Brain microvascular endothelial cell (primary cell): ENCODE measurements around the gene EXOC6B.

Experiments
- DNase-seq: peaks from one replicate; pipeline ENCODE4 v3.0.0-alpha.2; 2020
- H3K27ac ChIP-seq: fragments of 250-450 bp; sonication (Bioruptor Pico); 2 replicates; pipeline ENCODE4 v1.5.1; 2020; ENCODE audit warnings: mild to moderate bottlenecking, moderate library complexity
- H3K27me3 ChIP-seq: fragments of 250-450 bp; sonication (Bioruptor Pico); replicated peaks from 2 replicates; pipeline ENCODE4 v1.5.1; 2020; ENCODE audit warnings: mild to moderate bottlenecking
- H3K36me3 ChIP-seq: fragments of 250-450 bp; sonication (Bioruptor Pico); replicated peaks from 2 replicates; pipeline ENCODE4 v1.5.1; 2020; ENCODE audit warnings: mild to moderate bottlenecking
- H3K4me3 ChIP-seq: 2 replicates; pipeline ENCODE4 v1.5.1; 2011; ENCODE audit warnings: low read depth, mild to moderate bottlenecking, control low read depth, low read length, moderate library complexity
- CTCF ChIP-seq: IDR thresholded peaks from 2 replicates; pipeline ENCODE4 v1.5.1; 2011; ENCODE audit warnings: low read depth, mild to moderate bottlenecking, moderate library complexity, low read length, control low read depth, inconsistent platforms; ENCODE audit errors: missing control alignments
- in situ Hi-C: cut with HindIII; loops from 2 replicates; pipeline ENCODE4 v1.10.0; 2017; ENCODE audit warnings: low sequenced_read_pairs, low pct_ligation_motif_present

Gene EXOC6B

DNA sequence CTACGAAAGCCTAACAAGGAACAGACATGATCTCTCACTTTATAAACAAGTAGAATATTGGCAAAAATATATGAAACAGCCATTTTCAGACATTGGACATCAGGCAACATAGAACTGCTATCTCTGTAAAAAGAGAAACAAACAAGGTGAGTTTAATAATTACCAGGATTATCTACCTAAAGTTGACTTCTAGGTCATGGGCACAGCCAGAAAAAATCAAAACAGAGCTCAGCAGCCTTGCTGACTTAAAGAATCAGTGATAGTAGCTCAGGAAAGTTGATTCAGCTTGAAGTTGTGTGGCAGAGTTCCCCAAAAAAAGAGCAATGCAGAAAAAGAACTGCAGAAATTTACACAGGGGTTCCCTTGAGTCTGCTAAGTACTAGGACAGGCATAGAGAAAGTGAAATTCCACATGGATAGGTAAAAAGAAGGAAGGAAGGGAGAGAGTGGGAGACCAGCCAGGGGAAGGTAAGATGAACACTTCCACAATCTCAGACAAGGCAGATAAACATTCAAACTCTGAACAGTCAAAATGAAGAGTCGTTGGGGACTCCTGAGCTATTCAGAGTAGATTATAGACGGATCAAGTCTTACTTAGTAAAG, 102.0 kb downstream of the EXOC6B start:
- in situ Hi-C loops = no loop called here
- H3K4me3 ChIP-seq = no peak overlapping the region
- TF ChIP-seq CTCF = no peak
- DNase-seq = no peak
- H3K36me3 ChIP-seq = no peaks in the 10 kb centered on the region
- no peak overlapping the region for H3K27ac ChIP-seq
- no peaks in the 10 kb centered on the region for H3K27me3 ChIP-seq

GRCh38 chr2:72722492-72723070, 103.3 kb downstream of the EXOC6B start:
- Histone ChIP-seq H3K27ac (no peak overlapping the region), H3K27me3 (no peaks in the 10 kb centered on the region), H3K36me3 (no peaks in the 10 kb centered on the region), H3K4me3 (no peak overlapping the region)
- no peak for TF ChIP-seq CTCF
- in situ Hi-C loops = no loop called here
- DNase-seq = peak; percentile 5

DNA sequence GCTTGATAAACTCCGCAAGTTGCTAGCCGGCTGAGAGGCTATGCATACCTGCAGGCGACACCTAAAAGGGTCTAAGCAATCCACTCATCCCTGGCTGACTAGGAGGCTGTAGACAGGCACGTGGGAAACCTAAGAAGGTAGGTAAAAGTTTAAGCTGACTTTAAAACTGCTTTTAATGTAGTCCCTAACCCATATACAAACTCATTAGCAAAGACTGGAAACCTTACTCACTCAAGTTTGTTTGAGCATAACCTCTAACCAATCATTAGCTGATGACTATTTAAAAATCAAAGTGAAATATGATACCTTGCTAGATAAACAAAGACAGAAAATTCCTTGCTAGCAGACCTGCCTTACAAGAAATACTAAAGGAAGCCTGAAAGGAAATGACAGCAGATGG, 106.4 kb downstream of the EXOC6B start:
- Histone ChIP-seq H3K27me3 (no peaks in the 10 kb centered on the region), H3K36me3 (no peaks in the 10 kb centered on the region), H3K4me3 (no peak overlapping the region), H3K27ac (no peak overlapping the region)
- TF ChIP-seq CTCF = no peak
- no peak for DNase-seq
- in situ Hi-C loops = no loop called here

- DNase-seq = no peak
- no peaks in the 10 kb centered on the region for H3K27me3 ChIP-seq
- in situ Hi-C loops = no loop called here
- no peaks in the 10 kb centered on the region for H3K36me3 ChIP-seq
- no peak overlapping the region for H3K27ac ChIP-seq
- no peak overlapping the region for H3K4me3 ChIP-seq
- TF ChIP-seq CTCF = no peak
Measured at GRCh38 chr2:72718876-72719275, 107.0 kb downstream of the EXOC6B start.

DNA sequence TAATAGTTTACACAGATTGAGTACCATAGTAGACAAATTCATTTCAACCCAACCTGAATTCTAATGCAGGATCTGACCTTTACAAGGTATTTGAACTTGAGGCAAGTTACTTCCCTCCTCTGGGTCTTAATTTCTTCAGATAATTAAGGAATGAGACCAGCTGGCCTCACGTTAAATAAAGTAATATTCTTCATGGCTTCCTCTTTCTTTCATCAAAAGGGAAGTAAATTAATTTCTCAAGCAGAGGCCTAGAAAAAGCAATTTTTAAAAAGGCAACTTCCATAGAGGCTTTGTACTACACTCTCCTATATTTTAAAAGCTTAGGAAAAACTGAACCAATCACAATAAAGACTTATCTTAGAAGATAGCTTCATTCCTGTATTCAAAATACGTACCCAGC, 109.2 kb downstream of the EXOC6B start:
- H3K36me3 ChIP-seq = no peaks in the 10 kb centered on the region
- TF ChIP-seq CTCF = no peak
- H3K4me3 ChIP-seq = no peak overlapping the region
- in situ Hi-C loops = no loop called here
- no peak overlapping the region for H3K27ac ChIP-seq
- no peaks in the 10 kb centered on the region for H3K27me3 ChIP-seq
- no peak for DNase-seq

GRCh38 chr2:72713857-72714256, 112.0 kb downstream of the EXOC6B start:
- in situ Hi-C loops = no loop called here
- Histone ChIP-seq H3K27me3 (no peaks in the 10 kb centered on the region), H3K4me3 (no peak overlapping the region), H3K36me3 (no peaks in the 10 kb centered on the region), H3K27ac (no peak overlapping the region)
- peak; percentile 29 for TF ChIP-seq CTCF
- DNase-seq = no peak
